ENCODE data around the gene KRTAP16-1.

Gene KRTAP16-1

GRCh38 chr17:41315814-41316445 lies 6.8 kb upstream of the KRTAP16-1 start:
- no peaks in the 10 kb centered on the region for H3K27me3 ChIP-seq (ENCODE audit: low read length)
- H3K9ac ChIP-seq (ENCODE audit: low read length), result no peak overlapping the region
- no peaks in the 10 kb centered on the region for H3K9me2 ChIP-seq (replicated peaks; ENCODE audit: insufficient read depth, low read length)
- peaks cover 8% of the 10 kb centered on the region; the same call in 1 of the 2 replicates for H3K9me3 ChIP-seq (ENCODE audit: insufficient read depth, low read length)
- 0 out of 2 replicates have a peak, but pooled peaks cover 3% of the 10 kb centered on the region for H3K36me3 ChIP-seq (ENCODE audit: low read length)
- H4K20me1 ChIP-seq (ENCODE audit: low read depth, low read length), result no peaks in the 10 kb centered on the region
- no peak for TF ChIP-seq CTCF (IDR thresholded peaks at IDR 0.05; ENCODE audit: insufficient read depth, low read length, poor library complexity, severe bottlenecking)
- no peak for TF ChIP-seq EZH2phosphoT487 (conservative IDR thresholded peaks at IDR 0.05; ENCODE audit: low read length)
- H3F3A ChIP-seq (ENCODE audit: insufficient read depth), result no peaks in the 10 kb centered on the region
- H2AFZ ChIP-seq (ENCODE audit: low read depth, low read length, severe bottlenecking), result no peak overlapping the region
- H3K4me3 ChIP-seq (ENCODE audit: insufficient read depth, low read length, poor library complexity, severe bottlenecking), result no peak overlapping the region
- H3K27ac ChIP-seq (ENCODE audit: low read depth, low read length), result no peak overlapping the region
- H3K79me2 ChIP-seq (ENCODE audit: insufficient read depth, low read length), result no peaks in the 10 kb centered on the region
- no peak overlapping the region for H3K4me2 ChIP-seq (ENCODE audit: low read depth, low read length, poor library complexity, severe bottlenecking)

- H3F3A ChIP-seq (ENCODE audit: insufficient read depth), result no peaks in the 10 kb centered on the region
- H3K27me3 ChIP-seq (ENCODE audit: low read length), result no peaks in the 10 kb centered on the region
- H3K9ac ChIP-seq (ENCODE audit: low read length), result no peak within 1 kb of the TSS
- H3K4me2 ChIP-seq (ENCODE audit: low read depth, low read length, poor library complexity, severe bottlenecking), result no peak within 1 kb of the TSS
- H3K9me3 ChIP-seq (ENCODE audit: insufficient read depth, low read length), result peaks cover 8% of the 10 kb centered on the region; the same call in 1 of the 2 replicates
- H4K20me1 ChIP-seq (ENCODE audit: low read depth, low read length), result no peaks in the 10 kb centered on the region
- no peak within 1 kb of the TSS for H3K4me3 ChIP-seq (ENCODE audit: insufficient read depth, low read length, poor library complexity, severe bottlenecking)
- H3K79me2 ChIP-seq (ENCODE audit: insufficient read depth, low read length), result no peaks in the 10 kb centered on the region
- no peak within 1 kb of the TSS for H2AFZ ChIP-seq (ENCODE audit: low read depth, low read length, severe bottlenecking)
- no peaks in the 10 kb centered on the region for H3K9me2 ChIP-seq (replicated peaks; ENCODE audit: insufficient read depth, low read length)
- H3K27ac ChIP-seq (ENCODE audit: low read depth, low read length), result no peak within 1 kb of the TSS
- TF ChIP-seq CTCF (IDR thresholded peaks at IDR 0.05; ENCODE audit: insufficient read depth, low read length, poor library complexity, severe bottlenecking) (no peak), EZH2phosphoT487 (conservative IDR thresholded peaks at IDR 0.05; ENCODE audit: low read length) (no peak)
- 0 out of 2 replicates have a peak, but pooled peaks cover 3% of the 10 kb centered on the region for H3K36me3 ChIP-seq (ENCODE audit: low read length)
Observed at GRCh38 chr17:41315204-41315794, 6.2 kb upstream of the KRTAP16-1 start, which contains the start of gene KRTAP17-1. Gene KRTAP17-1 (minus strand): TSS chr17:41315710. CDS start chr17:41315650, 60 bp downstream.

- H3K4me2 ChIP-seq (ENCODE audit: low read depth, low read length, poor library complexity, severe bottlenecking), result no peak overlapping the region
- no peak for TF ChIP-seq EZH2phosphoT487 (conservative IDR thresholded peaks at IDR 0.05; ENCODE audit: low read length)
- TF ChIP-seq CTCF (IDR thresholded peaks at IDR 0.05; ENCODE audit: insufficient read depth, low read length, poor library complexity, severe bottlenecking), result no peak
- H3K9me2 ChIP-seq (replicated peaks; ENCODE audit: insufficient read depth, low read length), result no peaks in the 10 kb centered on the region
- H4K20me1 ChIP-seq (ENCODE audit: low read depth, low read length), result no peaks in the 10 kb centered on the region
- no peak overlapping the region for H3K27ac ChIP-seq (ENCODE audit: low read depth, low read length)
- peaks cover 15% of the 10 kb centered on the region for H3F3A ChIP-seq (ENCODE audit: insufficient read depth)
- H3K36me3 ChIP-seq (ENCODE audit: low read length), result no peaks in the 10 kb centered on the region
- no peak overlapping the region for H3K9ac ChIP-seq (ENCODE audit: low read length)
- no peak overlapping the region for H3K4me3 ChIP-seq (ENCODE audit: insufficient read depth, low read length, poor library complexity, severe bottlenecking)
- H2AFZ ChIP-seq (ENCODE audit: low read depth, low read length, severe bottlenecking), result no peak overlapping the region
- no peaks in the 10 kb centered on the region for H3K79me2 ChIP-seq (ENCODE audit: insufficient read depth, low read length)
- H3K9me3 ChIP-seq (ENCODE audit: insufficient read depth, low read length), result no peaks in the 10 kb centered on the region
- H3K27me3 ChIP-seq (ENCODE audit: low read length), result no peaks in the 10 kb centered on the region
Observed at GRCh38 chr17:41311111-41311510, 2.0 kb upstream of the KRTAP16-1 start.
